HepG2 (cell line): ENCODE results near the gene HDAC8. TPM values are rescaled to one million over a fixed set of nuclear protein-coding genes. Genes with fewer than 3 reads are reported as not detected.

Source experiments
- ATAC-seq: fragments of 200-7000 bp; cut with Tn5 transposase; 3 replicates; pipeline ENCODE4 v1.9.1; 2020; ENCODE audit warnings: mild to moderate bottlenecking, moderate library complexity
- BruUV-seq: library from RNA; stranded (reverse); fragments of 400-500 nt; replicated peaks from 2 replicates; lab custom pipeline; 2021; lab: Mats Ljungman, UMichigan
- CTCF ChIA-PET: fragments of 300-600 bp; formaldehyde crosslinking; extraction: SDS; loops from one replicate; lab custom pipeline; 2021; ENCODE audit warnings: low total read pairs, inconsistent platforms, low intra/inter-chr PET ratio; lab: Yijun Ruan, JAX
- POLR2A ChIA-PET: fragments of 350-600 bp; sonication (Branson Sonifier 250); formaldehyde crosslinking; loops from one replicate; lab custom pipeline; 2020; ENCODE audit warnings: antibody characterized with exemption, inconsistent platforms; lab: Yijun Ruan, JAX
- DNase-seq: peaks from one replicate; pipeline ENCODE4 v3.0.0-alpha.2; 2015; ENCODE audit warnings: low spot score
- FAIRE-seq: peaks from 3 replicates; lab custom pipeline; 2011; peaks lifted over from hg19 to GRCh38; lab: Jason Lieb, UNC
- H2AFZ ChIP-seq: one replicate; pipeline ENCODE4 v1.6.1; 2011; ENCODE audit warnings: low read length, inconsistent platforms
- H3K27ac ChIP-seq: fragments of 300-600 bp; 3 replicates; pipeline ENCODE4 v1.8.0; 2011; ENCODE audit warnings: mixed run types, mild to moderate bottlenecking, mixed read lengths, low read length, inconsistent platforms; ENCODE audit not compliant: insufficient read depth; ENCODE audit errors: extremely low read length
- H3K27me3 ChIP-seq, 2 experiments: fragments of 200-600 bp in 1 of 2; 2 replicates in 1 of 2; 3 replicates in 1 of 2; pipeline versions ENCODE4 v1.6.0 to v1.8.0; 2011; ENCODE audit warnings: low read length in 2 of 2, mild to moderate bottlenecking in 2 of 2, moderate library complexity in 2 of 2, inconsistent platforms in 1 of 2; ENCODE audit not compliant: insufficient read depth in 2 of 2, control insufficient read depth in 1 of 2
- H3K36me3 ChIP-seq, 2 experiments: fragments of 200-600 bp in 1 of 2; replicated peaks in 1 of 2; 2 replicates in 1 of 2; 3 replicates in 1 of 2; pipeline versions ENCODE4 v1.5.1 to v1.8.0; 2011; ENCODE audit warnings: low read length in 2 of 2, inconsistent platforms in 1 of 2; ENCODE audit not compliant: insufficient read depth in 2 of 2, control insufficient read depth in 1 of 2
- H3K4me1 ChIP-seq: 2 replicates; pipeline ENCODE4 v1.5.1; 2012; ENCODE audit warnings: low read length, inconsistent platforms; ENCODE audit not compliant: insufficient read depth
- H3K4me2 ChIP-seq: 2 replicates; pipeline ENCODE4 v1.6.0; 2011; ENCODE audit warnings: low read depth, low read length, inconsistent platforms
- H3K4me3 ChIP-seq, 3 experiments: fragments of 200-600 bp in 1 of 3; sonication (generic), shearing (Covaris generic) in 1 of 3; replicated peaks in 1 of 3; 2 replicates each; pipeline ENCODE4 v1.5.1; 2011 to 2016; ENCODE audit warnings: low read length in 3 of 3, inconsistent platforms in 2 of 3, low read depth in 2 of 3, mild to moderate bottlenecking in 2 of 3, control low read depth in 1 of 3, mixed read lengths in 1 of 3; ENCODE audit not compliant: insufficient read depth in 1 of 3
- H3K79me2 ChIP-seq: one replicate; pipeline ENCODE4 v1.6.1; 2011; ENCODE audit warnings: low read length, inconsistent platforms; ENCODE audit not compliant: insufficient read depth
- H3K9ac ChIP-seq: 2 replicates; pipeline ENCODE4 v1.6.0; 2011; ENCODE audit warnings: mild to moderate bottlenecking, low read depth, low read length, inconsistent platforms; ENCODE audit not compliant: insufficient read depth
- H3K9me3 ChIP-seq: 2 replicates; pipeline ENCODE4 v1.5.1; 2012; ENCODE audit warnings: mild to moderate bottlenecking, low read length
- H4K20me1 ChIP-seq: 2 replicates; pipeline ENCODE4 v1.6.0; 2011; ENCODE audit warnings: inconsistent platforms, mild to moderate bottlenecking, low read length, moderate library complexity; ENCODE audit not compliant: insufficient read depth
- AHR ChIP-seq: IDR thresholded peaks from 2 replicates; pipeline ENCODE4 v1.6.1; 2018; ENCODE audit warnings: missing genetic modification reagents, missing compliant biosample characterization
- ELK4 ChIP-seq: sonication (generic); formaldehyde crosslinking; IDR thresholded peaks from 2 replicates; pipeline ENCODE4 v1.9.0; 2021; ENCODE audit warnings: missing genetic modification reagents, borderline replicate concordance
- FOXP4 ChIP-seq: sonication (generic); formaldehyde crosslinking; IDR thresholded peaks from 2 replicates; pipeline ENCODE4 v1.4.0; 2020; ENCODE audit warnings: missing genetic modification reagents
- GLI4 ChIP-seq: sonication (generic); formaldehyde crosslinking; IDR thresholded peaks from 2 replicates; pipeline ENCODE4 v1.5.1; 2020; ENCODE audit warnings: missing genetic modification reagents, mild to moderate bottlenecking, moderate library complexity, borderline replicate concordance
- ONECUT2 ChIP-seq: sonication (generic); formaldehyde crosslinking; IDR thresholded peaks from 2 replicates; pipeline ENCODE4 v1.4.0; 2020; ENCODE audit warnings: missing genetic modification reagents
- SNAI1 ChIP-seq: sonication (generic); formaldehyde crosslinking; IDR thresholded peaks from 2 replicates; pipeline ENCODE4 v1.5.0; 2020; ENCODE audit warnings: mild to moderate bottlenecking, missing genetic modification reagents, borderline replicate concordance
- STAG1 ChIP-seq: sonication (generic); formaldehyde crosslinking; IDR thresholded peaks from 2 replicates; pipeline ENCODE4 v1.4.0; 2020; ENCODE audit warnings: missing genetic modification reagents
- TP53 ChIP-seq: sonication (generic); formaldehyde crosslinking; conservative IDR thresholded peaks from 2 replicates; pipeline ENCODE4 v1.4.0; 2020; ENCODE audit warnings: missing genetic modification reagents
- ZNF24 ChIP-seq: fragments of 450-650 bp; IDR thresholded peaks from 2 replicates; pipeline ENCODE4 v1.6.1; 2017; ENCODE audit warnings: antibody characterized with exemption, mild to moderate bottlenecking
- ZNF367 ChIP-seq: sonication (generic); formaldehyde crosslinking; IDR thresholded peaks from 2 replicates; pipeline ENCODE4 v1.4.0; 2020; ENCODE audit warnings: missing genetic modification reagents, borderline replicate concordance
- WGBS: methylation state at CpG from one replicate; pipeline ENCODE4 v1.1.6; 2017; ENCODE audit warnings: low lambda C conversion rate; 5-methylcytosine and 5-hydroxymethylcytosine counted together
- in situ Hi-C: cut with HindIII; loops from 2 replicates; pipeline ENCODE4 v1.10.0; 2017; ENCODE audit warnings: low pct_unique_long_range_greater_than_20kb; ENCODE audit not compliant: extremely low pct_ligation_motif_present
- intact Hi-C: fragments of 100-400 bp; cut with micrococcal nuclease; formaldehyde crosslinking; loops from one replicate; pipeline ENCODE4 v1.10.0; 2022; ENCODE audit not compliant: unreplicated experiment
- polyA plus RNA-seq, 8 experiments: library from polyadenylated mRNA; depleted of rRNA in 3 of 8; stranded (reverse) in 7 of 8; unstranded in 1 of 8; fragments of >200 nt; fragmentation: Illumina TruSeq in 4 of 8; extraction: Trizol in 4 of 8; gene quantifications; 2 replicates each; pipeline versions ENCODE4 v1.2.1 to v1.2.3, GENCODE V29; 2011 to 2016; ENCODE audit warnings: low read depth in 4 of 8, missing spikeins in 1 of 8, mixed read lengths in 1 of 8; ENCODE audit not compliant: insufficient read depth in 1 of 8
- total RNA-seq, 5 experiments: library from RNA; depleted of rRNA; stranded (reverse); fragments of >200 nt; fragmentation: Illumina TruSeq; extraction: Trizol; gene quantifications; 2 replicates each; pipeline ENCODE4 v1.2.3, GENCODE V29; 2016; ENCODE audit warnings: low read depth in 1 of 5
- TF ChIP-seq, protein P1 (sequence below): IDR thresholded peaks from 2 replicates; pipeline ENCODE4 v1.6.1; 2016; ENCODE audit warnings: low read depth, control low read depth
- TF ChIP-seq, protein P2 (sequence below): sonication (generic); formaldehyde crosslinking; IDR thresholded peaks from 2 replicates; pipeline ENCODE4 v1.5.0; 2020; ENCODE audit warnings: missing genetic modification reagents

HDAC8 gene
- total and polyA plus RNA-seq, 2 of the 13 experiments (the other 11 are each of a cell fraction or from before 2014, with no cell fraction given) = 13.7 to 28.6 TPM

GRCh38 chrX:72609313-72609712, 36.7 kb upstream of the HDAC8 start:
- BruUV-seq = no TSS peak
- peak; percentile 61 for FAIRE-seq
- peak; percentile 45; the same call in 2 of the 3 replicates for ATAC-seq
- Histone ChIP-seq H4K20me1 (no peaks in the 10 kb centered on the region), H2AFZ (no peak overlapping the region), H3K27me3 (no peaks in the 10 kb centered on the region), H3K27ac (no peak overlapping the region), H3K4me3 (no peak overlapping the region), H3K4me1 (no peaks in the 10 kb centered on the region), H3K4me2 (no peak overlapping the region), H3K9me3 (no peaks in the 10 kb centered on the region), H3K9ac (no peak overlapping the region), H3K36me3 (no peaks in the 10 kb centered on the region; a peak in 1 of 5 replicates), H3K79me2 (no peaks in the 10 kb centered on the region)
- POLR2A ChIA-PET = no interaction called here
- peak; percentile 24 for TF ChIP-seq STAG1 (CRISPR knock-in tag)
- no peak for TF ChIP-seq SNAI1 (CRISPR knock-in tag)
- TF ChIP-seq, protein P1, sequence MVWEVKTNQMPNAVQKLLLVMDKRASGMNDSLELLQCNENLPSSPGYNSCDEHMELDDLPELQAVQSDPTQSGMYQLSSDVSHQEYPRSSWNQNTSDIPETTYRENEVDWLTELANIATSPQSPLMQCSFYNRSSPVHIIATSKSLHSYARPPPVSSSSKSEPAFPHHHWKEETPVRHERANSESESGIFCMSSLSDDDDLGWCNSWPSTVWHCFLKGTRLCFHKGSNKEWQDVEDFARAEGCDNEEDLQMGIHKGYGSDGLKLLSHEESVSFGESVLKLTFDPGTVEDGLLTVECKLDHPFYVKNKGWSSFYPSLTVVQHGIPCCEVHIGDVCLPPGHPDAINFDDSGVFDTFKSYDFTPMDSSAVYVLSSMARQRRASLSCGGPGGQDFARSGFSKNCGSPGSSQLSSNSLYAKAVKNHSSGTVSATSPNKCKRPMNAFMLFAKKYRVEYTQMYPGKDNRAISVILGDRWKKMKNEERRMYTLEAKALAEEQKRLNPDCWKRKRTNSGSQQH (CRISPR knock-in tag) = no peak
- no peak for TF ChIP-seq FOXP4 (CRISPR knock-in tag)
- 92% methylated on average over 2 of the region's 2 CpGs for whole genome bisulfite sequencing
- intact Hi-C loops = no loop called here
- CTCF ChIA-PET = no interaction called here
- in situ Hi-C loops = no loop called here
- DNase-seq = peak; percentile 0

DNA sequence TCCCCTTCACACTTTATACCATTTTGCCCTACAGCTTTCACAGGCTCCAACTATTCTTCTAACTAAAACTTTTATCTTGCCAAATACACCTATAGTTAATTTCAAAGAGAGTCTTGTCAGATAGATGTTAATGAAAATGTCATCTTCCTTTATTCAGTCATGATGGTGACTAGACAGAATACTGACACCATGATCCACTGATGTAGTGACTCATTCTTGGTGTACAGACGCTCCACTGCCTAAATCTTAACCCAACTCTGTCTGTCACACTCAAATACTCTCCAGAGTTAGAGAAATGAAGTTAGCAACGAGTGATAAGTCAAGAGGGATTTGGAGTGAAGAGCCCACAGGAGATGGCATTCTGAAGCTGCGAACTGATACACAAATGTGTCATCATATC, 32.1 kb upstream of the HDAC8 start:
- FAIRE-seq (no peak), ATAC-seq (no peak), DNase-seq (no peak)
- no peak overlapping the region for H2AFZ ChIP-seq
- H3K4me3 ChIP-seq = no peak overlapping the region
- intact Hi-C loops = no loop called here
- CTCF ChIA-PET = no interaction called here
- H3K27ac ChIP-seq = no peak overlapping the region
- 79% methylated on average over 3 of the region's 3 CpGs for WGBS
- no peaks in the 10 kb centered on the region; a peak in 1 of 5 replicates for H3K36me3 ChIP-seq
- H3K4me2 ChIP-seq = no peak overlapping the region
- no peaks in the 10 kb centered on the region for H3K79me2 ChIP-seq
- H4K20me1 ChIP-seq = no peaks in the 10 kb centered on the region
- POLR2A ChIA-PET = no interaction called here
- H3K9ac ChIP-seq = no peak overlapping the region
- H3K4me1 ChIP-seq = no peaks in the 10 kb centered on the region
- BruUV-seq = no TSS peak
- H3K27me3 ChIP-seq = no peaks in the 10 kb centered on the region
- in situ Hi-C loops = no loop called here
- H3K9me3 ChIP-seq = no peaks in the 10 kb centered on the region
- TF ChIP-seq AHR (CRISPR knock-in tag) (no peak), ZNF367 (CRISPR knock-in tag) (no peak), ELK4 (no peak), ONECUT2 (CRISPR knock-in tag) (no peak), TP53 (CRISPR knock-in tag) (no peak), ZNF24 (no peak), GLI4 (CRISPR knock-in tag) (no peak)
- TF ChIP-seq, protein P2, sequence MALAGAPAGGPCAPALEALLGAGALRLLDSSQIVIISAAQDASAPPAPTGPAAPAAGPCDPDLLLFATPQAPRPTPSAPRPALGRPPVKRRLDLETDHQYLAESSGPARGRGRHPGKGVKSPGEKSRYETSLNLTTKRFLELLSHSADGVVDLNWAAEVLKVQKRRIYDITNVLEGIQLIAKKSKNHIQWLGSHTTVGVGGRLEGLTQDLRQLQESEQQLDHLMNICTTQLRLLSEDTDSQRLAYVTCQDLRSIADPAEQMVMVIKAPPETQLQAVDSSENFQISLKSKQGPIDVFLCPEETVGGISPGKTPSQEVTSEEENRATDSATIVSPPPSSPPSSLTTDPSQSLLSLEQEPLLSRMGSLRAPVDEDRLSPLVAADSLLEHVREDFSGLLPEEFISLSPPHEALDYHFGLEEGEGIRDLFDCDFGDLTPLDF (CRISPR knock-in tag) = no peak
